Activated CD8-positive, alpha-beta T cell treated with anti-CD3 and anti-CD28 coated beads for 36 hours (primary cell): ENCODE data around the gene MTCH2. TPM values are rescaled to one million over a fixed set of nuclear protein-coding genes. Genes with fewer than 3 reads are reported as not detected.

ENCODE experiments used
- ATAC-seq: fragments of 200-7000 bp; cut with Tn5 transposase; one replicate; pipeline ENCODE4 v1.10.0; 2021; ENCODE audit warnings: mild to moderate bottlenecking, moderate library complexity
- CTCF ChIA-PET: fragments of 350-600 bp; sonication (Branson Sonifier 250); formaldehyde crosslinking; loops from one replicate; lab custom pipeline; 2021; ENCODE audit warnings: antibody characterized with exemption; lab: Charles Lee
- POLR2A ChIA-PET: fragments of 350-600 bp; sonication (Branson Sonifier 250); formaldehyde crosslinking; loops from one replicate; lab custom pipeline; 2021; ENCODE audit warnings: antibody characterized with exemption; lab: Charles Lee
- DNase-seq: peaks from one replicate; pipeline ENCODE4 v3.0.0-alpha.2; 2020
- H3K27ac Mint-ChIP-seq: one replicate; pipeline ENCODE4 v1.8.0; 2021; ENCODE audit warnings: mild to moderate bottlenecking, mixed read lengths
- H3K27me3 Mint-ChIP-seq: one replicate; pipeline ENCODE4 v1.8.0; 2021; ENCODE audit warnings: mixed read lengths
- H3K36me3 Mint-ChIP-seq: one replicate; pipeline ENCODE4 v1.8.0; 2021; ENCODE audit warnings: low read depth, mixed read lengths
- H3K4me1 Mint-ChIP-seq: one replicate; pipeline ENCODE4 v1.8.0; 2021; ENCODE audit warnings: low read depth, mixed read lengths
- H3K4me3 Mint-ChIP-seq: one replicate; pipeline ENCODE4 v1.8.0; 2021; ENCODE audit warnings: mild to moderate bottlenecking, moderate library complexity, mixed read lengths
- H3K9me3 Mint-ChIP-seq: one replicate; pipeline ENCODE4 v1.8.0; 2021; ENCODE audit warnings: mixed read lengths
- CTCF ChIP-seq: fragments of 200-600 bp; IDR thresholded peaks from one replicate; pipeline ENCODE4 v1.8.0; 2022; ENCODE audit warnings: antibody characterized with exemption, mild to moderate bottlenecking
- intact Hi-C: fragments of 100-400 bp; cut with micrococcal nuclease; formaldehyde crosslinking; loops from one replicate; pipeline ENCODE4 v1.10.0; 2022
- total RNA-seq, 2 experiments: library from RNA; stranded (reverse); gene quantifications; one replicate each; pipeline ENCODE4 v1.2.3, GENCODE V29; 2021

Gene MTCH2
- total RNA-seq, 2 experiments from 2014 or later: 144 to 145 TPM

- H3K4me1 Mint-ChIP-seq: no peaks in the 10 kb centered on the region
- TF ChIP-seq CTCF: no peak
- POLR2A ChIA-PET: no interaction called here
- no peaks in the 10 kb centered on the region for H3K36me3 Mint-ChIP-seq
- intact Hi-C loops: no loop called here
- DNase-seq: no peak
- CTCF ChIA-PET: no interaction called here
- no peak overlapping the region for H3K4me3 Mint-ChIP-seq
- H3K27me3 Mint-ChIP-seq: no peaks in the 10 kb centered on the region
- H3K27ac Mint-ChIP-seq: no peak overlapping the region
- no peaks in the 10 kb centered on the region for H3K9me3 Mint-ChIP-seq
- no peak for ATAC-seq
Measured at GRCh38 chr11:47603295-47603694, 39.1 kb downstream of the MTCH2 start.

- POLR2A ChIA-PET: no interaction called here
- CTCF ChIA-PET: interaction anchor here (0.8 kb wide), 1 partner anchor 41 kb away, joined by 3 read pairs; no protein-coding TSS in a partner anchor
- Mint-ChIP-seq H3K27me3 (peaks cover 5% of the 10 kb centered on the region), H3K4me1 (no peaks in the 10 kb centered on the region), H3K9me3 (no peaks in the 10 kb centered on the region), H3K4me3 (no peak overlapping the region), H3K27ac (no peak overlapping the region), H3K36me3 (no peaks in the 10 kb centered on the region)
- intact Hi-C loops: no loop called here
- ATAC-seq (no peak), DNase-seq (no peak)
- TF ChIP-seq CTCF: no peak
Measured at GRCh38 chr11:47599902-47600301, 42.5 kb downstream of the MTCH2 start.

- DNase-seq (no peak), ATAC-seq (no peak)
- H3K4me1 Mint-ChIP-seq: peaks cover 5% of the 10 kb centered on the region
- H3K36me3 Mint-ChIP-seq: no peaks in the 10 kb centered on the region
- H3K4me3 Mint-ChIP-seq: no peak overlapping the region
- no peak for TF ChIP-seq CTCF
- ChIA-PET POLR2A (no interaction called here), CTCF (no interaction called here)
- H3K27me3 Mint-ChIP-seq: peaks cover 29% of the 10 kb centered on the region
- intact Hi-C loops: no loop called here
- H3K27ac Mint-ChIP-seq: no peak overlapping the region
- no peaks in the 10 kb centered on the region for H3K9me3 Mint-ChIP-seq
Measured at GRCh38 chr11:47595967-47596366, 46.4 kb downstream of the MTCH2 start.

- H3K9me3 Mint-ChIP-seq: no peaks in the 10 kb centered on the region
- no peak overlapping the region for H3K4me3 Mint-ChIP-seq
- ATAC-seq (no peak), DNase-seq (no peak)
- no peaks in the 10 kb centered on the region for H3K36me3 Mint-ChIP-seq
- POLR2A ChIA-PET: interaction anchor here (2.0 kb wide), 1 partner anchor 16 kb away, joined by 5 read pairs; the partner anchor contains the start of genes KBTBD4 and NDUFS3
- TF ChIP-seq CTCF: no peak
- intact Hi-C loops: no loop called here
- H3K27me3 Mint-ChIP-seq: peaks cover 29% of the 10 kb centered on the region
- CTCF ChIA-PET: interaction anchor here (1.5 to 1.6 kb wide), 2 partner anchors 25 to 221 kb away, joined by 3 read pairs; no protein-coding TSS in a partner anchor
- H3K27ac Mint-ChIP-seq: no peak overlapping the region
- H3K4me1 Mint-ChIP-seq: peaks cover 5% of the 10 kb centered on the region
Measured at GRCh38 chr11:47595029-47595428, 47.3 kb downstream of the MTCH2 start.

- Mint-ChIP-seq H3K4me3 (no peak within 1 kb of the TSS), H3K27ac (no peak within 1 kb of the TSS), H3K9me3 (no peaks in the 10 kb centered on the region), H3K36me3 (no peaks in the 10 kb centered on the region), H3K27me3 (peaks cover 29% of the 10 kb centered on the region), H3K4me1 (peaks cover 5% of the 10 kb centered on the region)
- ChIA-PET POLR2A (interaction anchor here (0.8 to 2.0 kb wide), 2 partner anchors 15 to 22 kb away, joined by 5 read pairs; partner anchors contain the start of genes KBTBD4 and NDUFS3), CTCF (interaction anchor here (1.5 to 1.6 kb wide), 2 partner anchors 26 to 220 kb away, joined by 3 read pairs; no protein-coding TSS in a partner anchor)
- ATAC-seq (no peak), DNase-seq (no peak)
- no peak for TF ChIP-seq CTCF
- intact Hi-C loops: no loop called here
Measured at GRCh38 chr11:47593934-47594855, 48.2 kb downstream of the MTCH2 start, which contains the start of gene C1QTNF4. Gene C1QTNF4, minus strand, starts transcription at chr11:47594411. Its CDS starts 3,601 bp downstream, at chr11:47590810.
